ENCODE measurements around the gene FARS2.

FARS2 gene

GRCh38 chr6:5622276-5623005, 361.1 kb downstream of the FARS2 start:
- H3K4me1 ChIP-seq (ENCODE audit: control insufficient read depth, insufficient read depth, low read length): peaks cover 12% of the 10 kb centered on the region
- H3K9me3 ChIP-seq (ENCODE audit: control insufficient read depth, low read length): no peaks in the 10 kb centered on the region
- no peak for DNase-seq (ENCODE audit: low read depth)
- H3K27me3 ChIP-seq (replicated peaks; ENCODE audit: control insufficient read depth, insufficient read depth, low read length): no peaks in the 10 kb centered on the region
- H3K9ac ChIP-seq (ENCODE audit: low read length): no peak overlapping the region
- no peaks in the 10 kb centered on the region for H3K36me3 ChIP-seq (ENCODE audit: control insufficient read depth, insufficient read depth, low read length, severe bottlenecking)
- no peak overlapping the region for H3K4me3 ChIP-seq (ENCODE audit: low read length)

GRCh38 chr6:5623769-5624168, 362.5 kb downstream of the FARS2 start:
- H3K4me1 ChIP-seq (ENCODE audit: control insufficient read depth, insufficient read depth, low read length): peaks cover 7% of the 10 kb centered on the region
- no peaks in the 10 kb centered on the region for H3K36me3 ChIP-seq (ENCODE audit: control insufficient read depth, insufficient read depth, low read length, severe bottlenecking)
- H3K4me3 ChIP-seq (ENCODE audit: low read length): no peak overlapping the region
- DNase-seq (ENCODE audit: low read depth): no peak
- no peak overlapping the region for H3K9ac ChIP-seq (ENCODE audit: low read length)
- H3K27me3 ChIP-seq (replicated peaks; ENCODE audit: control insufficient read depth, insufficient read depth, low read length): no peaks in the 10 kb centered on the region
- no peaks in the 10 kb centered on the region for H3K9me3 ChIP-seq (ENCODE audit: control insufficient read depth, low read length)

- Histone ChIP-seq H3K36me3 (ENCODE audit: control insufficient read depth, insufficient read depth, low read length, severe bottlenecking) (no peaks in the 10 kb centered on the region), H3K9ac (ENCODE audit: low read length) (no peak overlapping the region), H3K4me3 (ENCODE audit: low read length) (no peak overlapping the region), H3K9me3 (ENCODE audit: control insufficient read depth, low read length) (no peaks in the 10 kb centered on the region), H3K27me3 (replicated peaks; ENCODE audit: control insufficient read depth, insufficient read depth, low read length) (no peaks in the 10 kb centered on the region), H3K4me1 (ENCODE audit: control insufficient read depth, insufficient read depth, low read length) (peaks cover 7% of the 10 kb centered on the region)
- DNase-seq (ENCODE audit: low read depth): no peak
Measured at GRCh38 chr6:5624256-5624655, 362.9 kb downstream of the FARS2 start.

GRCh38 chr6:5626727-5627426, 365.6 kb downstream of the FARS2 start:
- Histone ChIP-seq H3K36me3 (ENCODE audit: control insufficient read depth, insufficient read depth, low read length, severe bottlenecking) (no peaks in the 10 kb centered on the region), H3K9ac (ENCODE audit: low read length) (no peak overlapping the region), H3K4me3 (ENCODE audit: low read length) (no peak overlapping the region), H3K27me3 (replicated peaks; ENCODE audit: control insufficient read depth, insufficient read depth, low read length) (no peaks in the 10 kb centered on the region), H3K9me3 (ENCODE audit: control insufficient read depth, low read length) (no peaks in the 10 kb centered on the region), H3K4me1 (ENCODE audit: control insufficient read depth, insufficient read depth, low read length) (peaks cover 7% of the 10 kb centered on the region)
- DNase-seq (ENCODE audit: low read depth): no peak

- H3K4me3 ChIP-seq (ENCODE audit: low read length): no peak overlapping the region
- no peaks in the 10 kb centered on the region for H3K36me3 ChIP-seq (ENCODE audit: control insufficient read depth, insufficient read depth, low read length, severe bottlenecking)
- no peaks in the 10 kb centered on the region for H3K9me3 ChIP-seq (ENCODE audit: control insufficient read depth, low read length)
- H3K4me1 ChIP-seq (ENCODE audit: control insufficient read depth, insufficient read depth, low read length): peaks cover 22% of the 10 kb centered on the region
- DNase-seq (ENCODE audit: low read depth): no peak
- H3K27me3 ChIP-seq (replicated peaks; ENCODE audit: control insufficient read depth, insufficient read depth, low read length): no peaks in the 10 kb centered on the region
- H3K9ac ChIP-seq (ENCODE audit: low read length): no peak overlapping the region
Measured at GRCh38 chr6:5630636-5631035, 369.3 kb downstream of the FARS2 start.

GRCh38 chr6:5632348-5632935, 371.1 kb downstream of the FARS2 start:
- H3K4me1 ChIP-seq (ENCODE audit: control insufficient read depth, insufficient read depth, low read length): peaks cover 16% of the 10 kb centered on the region
- no peak overlapping the region for H3K4me3 ChIP-seq (ENCODE audit: low read length)
- no peaks in the 10 kb centered on the region for H3K36me3 ChIP-seq (ENCODE audit: control insufficient read depth, insufficient read depth, low read length, severe bottlenecking)
- no peaks in the 10 kb centered on the region for H3K9me3 ChIP-seq (ENCODE audit: control insufficient read depth, low read length)
- no peak overlapping the region for H3K9ac ChIP-seq (ENCODE audit: low read length)
- DNase-seq (ENCODE audit: low read depth): no peak
- H3K27me3 ChIP-seq (replicated peaks; ENCODE audit: control insufficient read depth, insufficient read depth, low read length): no peaks in the 10 kb centered on the region

GRCh38 chr6:5634525-5634924, 373.2 kb downstream of the FARS2 start:
- H3K4me1 ChIP-seq (ENCODE audit: control insufficient read depth, insufficient read depth, low read length): peaks cover 16% of the 10 kb centered on the region
- H3K36me3 ChIP-seq (ENCODE audit: control insufficient read depth, insufficient read depth, low read length, severe bottlenecking): no peaks in the 10 kb centered on the region
- no peaks in the 10 kb centered on the region for H3K27me3 ChIP-seq (replicated peaks; ENCODE audit: control insufficient read depth, insufficient read depth, low read length)
- peak; percentile 75 for DNase-seq (ENCODE audit: low read depth)
- H3K9ac ChIP-seq (ENCODE audit: low read length): no peak overlapping the region
- H3K9me3 ChIP-seq (ENCODE audit: control insufficient read depth, low read length): no peaks in the 10 kb centered on the region
- H3K4me3 ChIP-seq (ENCODE audit: low read length): no peak overlapping the region

- no peak overlapping the region for H3K9ac ChIP-seq (ENCODE audit: low read length)
- DNase-seq (ENCODE audit: low read depth): no peak
- H3K4me3 ChIP-seq (ENCODE audit: low read length): no peak overlapping the region
- peaks cover 16% of the 10 kb centered on the region for H3K4me1 ChIP-seq (ENCODE audit: control insufficient read depth, insufficient read depth, low read length)
- no peaks in the 10 kb centered on the region for H3K27me3 ChIP-seq (replicated peaks; ENCODE audit: control insufficient read depth, insufficient read depth, low read length)
- H3K9me3 ChIP-seq (ENCODE audit: control insufficient read depth, low read length): peaks cover 11% of the 10 kb centered on the region
- no peaks in the 10 kb centered on the region for H3K36me3 ChIP-seq (ENCODE audit: control insufficient read depth, insufficient read depth, low read length, severe bottlenecking)
Measured at GRCh38 chr6:5636210-5637030, 375.1 kb downstream of the FARS2 start.

- H3K36me3 ChIP-seq (ENCODE audit: control insufficient read depth, insufficient read depth, low read length, severe bottlenecking): no peaks in the 10 kb centered on the region
- H3K4me3 ChIP-seq (ENCODE audit: low read length): no peak overlapping the region
- peaks cover 11% of the 10 kb centered on the region for H3K9me3 ChIP-seq (ENCODE audit: control insufficient read depth, low read length)
- no peaks in the 10 kb centered on the region for H3K27me3 ChIP-seq (replicated peaks; ENCODE audit: control insufficient read depth, insufficient read depth, low read length)
- no peak for DNase-seq (ENCODE audit: low read depth)
- H3K9ac ChIP-seq (ENCODE audit: low read length): no peak overlapping the region
- H3K4me1 ChIP-seq (ENCODE audit: control insufficient read depth, insufficient read depth, low read length): peaks cover 16% of the 10 kb centered on the region
Measured at GRCh38 chr6:5637714-5638113, 376.4 kb downstream of the FARS2 start.

- no peaks in the 10 kb centered on the region for H3K36me3 ChIP-seq (ENCODE audit: control insufficient read depth, insufficient read depth, low read length, severe bottlenecking)
- no peak for DNase-seq (ENCODE audit: low read depth)
- H3K9ac ChIP-seq (ENCODE audit: low read length): no peak overlapping the region
- H3K27me3 ChIP-seq (replicated peaks; ENCODE audit: control insufficient read depth, insufficient read depth, low read length): no peaks in the 10 kb centered on the region
- peaks cover 11% of the 10 kb centered on the region for H3K9me3 ChIP-seq (ENCODE audit: control insufficient read depth, low read length)
- H3K4me1 ChIP-seq (ENCODE audit: control insufficient read depth, insufficient read depth, low read length): peaks cover 16% of the 10 kb centered on the region
- no peak overlapping the region for H3K4me3 ChIP-seq (ENCODE audit: low read length)
Measured at GRCh38 chr6:5638666-5639065, 377.4 kb downstream of the FARS2 start.

- Histone ChIP-seq H3K4me1 (ENCODE audit: control insufficient read depth, insufficient read depth, low read length) (peaks cover 15% of the 10 kb centered on the region), H3K9ac (ENCODE audit: low read length) (no peak overlapping the region), H3K27me3 (replicated peaks; ENCODE audit: control insufficient read depth, insufficient read depth, low read length) (no peaks in the 10 kb centered on the region), H3K9me3 (ENCODE audit: control insufficient read depth, low read length) (peaks cover 11% of the 10 kb centered on the region), H3K4me3 (ENCODE audit: low read length) (no peak overlapping the region), H3K36me3 (ENCODE audit: control insufficient read depth, insufficient read depth, low read length, severe bottlenecking) (no peaks in the 10 kb centered on the region)
- no peak for DNase-seq (ENCODE audit: low read depth)
Measured at GRCh38 chr6:5639193-5639592, 377.9 kb downstream of the FARS2 start.
